Measurements from ENCODE around the gene UNCX.

Gene UNCX

GRCh38 chr7:1243290-1243963, 10.8 kb downstream of the UNCX start:
- no peak for DNase-seq (ENCODE audit: low spot score)
- no peak for TF ChIP-seq CTCF (IDR thresholded peaks at IDR 0.05; ENCODE audit: extremely low read depth, missing control alignments)

GRCh38 chr7:1243964-1244416, 11.3 kb downstream of the UNCX start:
- no peak for TF ChIP-seq CTCF (IDR thresholded peaks at IDR 0.05; ENCODE audit: extremely low read depth, missing control alignments)
- DNase-seq (ENCODE audit: low spot score), result no peak

- DNase-seq (ENCODE audit: low spot score), result no peak
- TF ChIP-seq CTCF (IDR thresholded peaks at IDR 0.05; ENCODE audit: extremely low read depth, missing control alignments), result no peak
Measured at GRCh38 chr7:1244700-1245523, 12.2 kb downstream of the UNCX start.

- TF ChIP-seq CTCF (IDR thresholded peaks at IDR 0.05; ENCODE audit: extremely low read depth, missing control alignments), result no peak
- no peak for DNase-seq (ENCODE audit: low spot score)
Measured at GRCh38 chr7:1245524-1246050, 12.9 kb downstream of the UNCX start.

- no peak for TF ChIP-seq CTCF (IDR thresholded peaks at IDR 0.05; ENCODE audit: extremely low read depth, missing control alignments)
- no peak for DNase-seq (ENCODE audit: low spot score)
Measured at GRCh38 chr7:1246160-1246870, 13.6 kb downstream of the UNCX start.

- no peak for TF ChIP-seq CTCF (IDR thresholded peaks at IDR 0.05; ENCODE audit: extremely low read depth, missing control alignments)
- no peak for DNase-seq (ENCODE audit: low spot score)
Measured at GRCh38 chr7:1246871-1247526, 14.3 kb downstream of the UNCX start.
